ENCODE results near the gene NOL7. TPM values are rescaled to one million over a fixed set of nuclear protein-coding genes. Genes with fewer than 3 reads are reported as not detected.

The NOL7 gene
- total RNA-seq, 2 experiments from 2014 or later: 88.0 to 94.9 TPM

Other genes starting within 250 kb of the NOL7 start
- gene GFOD1, start 127.7 kb upstream of the NOL7 start, total RNA-seq: 1 to 10 TPM; 2.3 to 2.4 TPM
- gene SIRT5, start 40.7 kb upstream of the NOL7 start, total RNA-seq: 10 to 100 TPM in 1 of 2 experiments, 1 to 10 TPM in 1; 9.9 to 10.4 TPM
- 10 to 100 TPM; 63.7 to 66.2 TPM for gene RANBP9, start 96.5 kb downstream of the NOL7 start, total RNA-seq
- 10 to 100 TPM; 36.6 to 38.8 TPM for gene MCUR1, start 199.2 kb downstream of the NOL7 start, total RNA-seq

Data from activated CD4-positive, alpha-beta memory T cell treated with anti-CD3 and anti-CD28 coated beads for 36 hours (primary cell).